DMS 273 (cell line): ENCODE results near the gene PRDM13.

Experiments used
- DNase-seq: peaks from one replicate; lab custom pipeline; 2025; ENCODE audit not compliant: unreplicated experiment; lab: John Stamatoyannopoulos, UW

Gene PRDM13

GRCh38 chr6:99603421-99604165 lies 3.0 kb upstream of the PRDM13 start:
- peak; percentile 88 for DNase-seq

GRCh38 chr6:99604166-99605073 lies 2.2 kb upstream of the PRDM13 start:
- DNase-seq, result no peak

- no peak for DNase-seq
These were observed 1.4 kb upstream of the PRDM13 start for GRCh38 chr6:99605074-99605734.

GRCh38 chr6:99605911-99606655 lies 550 bp upstream of the PRDM13 start:
- DNase-seq, result no peak

- DNase-seq, result no peak
These were observed 893 bp downstream of the PRDM13 start for GRCh38 chr6:99607416-99608036.

- no peak for DNase-seq
These were observed 1.6 kb downstream of the PRDM13 start for GRCh38 chr6:99608059-99608885.

GRCh38 chr6:99608886-99609482 lies 2.4 kb downstream of the PRDM13 start:
- DNase-seq, result no peak

GRCh38 chr6:99609905-99610489 lies 3.4 kb downstream of the PRDM13 start:
- DNase-seq, result no peak

- DNase-seq, result peak; percentile 24
These were observed 4.5 kb downstream of the PRDM13 start for GRCh38 chr6:99611148-99611547.

GRCh38 chr6:99612551-99613408 lies 6.1 kb downstream of the PRDM13 start:
- peak; percentile 92 for DNase-seq

GRCh38 chr6:99613409-99613704 lies 6.7 kb downstream of the PRDM13 start:
- DNase-seq, result peak; percentile 91

GRCh38 chr6:99613705-99614429 lies 7.2 kb downstream of the PRDM13 start:
- DNase-seq, result peak; percentile 91

GRCh38 chr6:99614430-99615186 lies 8.0 kb downstream of the PRDM13 start:
- DNase-seq, result peak; percentile 95

- DNase-seq, result no peak
These were observed 10.5 kb downstream of the PRDM13 start for GRCh38 chr6:99617131-99617530.

GRCh38 chr6:99618649-99619408 lies 12.2 kb downstream of the PRDM13 start:
- DNase-seq, result no peak

- DNase-seq, result no peak
These were observed 12.8 kb downstream of the PRDM13 start for GRCh38 chr6:99619409-99619762.
